MG63 (cell line): ENCODE data around the gene KCNK13. TPM values are rescaled to one million over a fixed set of nuclear protein-coding genes. Genes with fewer than 3 reads are reported as not detected.
A peak's percentile ranks its signal among the peaks of the same experiment; 100 is the strongest.

ENCODE experiments used
- DNase-seq: peaks from one replicate; pipeline ENCODE4 v3.0.0-alpha.2; 2020
- H3K27me3 ChIP-seq: fragments of 250-450 bp; sonication (Bioruptor Pico); 2 replicates; pipeline ENCODE4 v1.5.1; 2020; ENCODE audit warnings: mild to moderate bottlenecking, moderate library complexity
- H3K36me3 ChIP-seq: fragments of 250-450 bp; sonication (Bioruptor Pico); 2 replicates; pipeline ENCODE4 v1.5.1; 2020; ENCODE audit warnings: mild to moderate bottlenecking, moderate library complexity
- H3K4me3 ChIP-seq: fragments of 250-450 bp; sonication (Bioruptor Pico); 2 replicates; pipeline ENCODE4 v1.5.1; 2020; ENCODE audit warnings: mild to moderate bottlenecking, moderate library complexity
- H3K9me3 ChIP-seq: fragments of 250-450 bp; sonication (Bioruptor Pico); 2 replicates; pipeline ENCODE4 v1.5.1; 2020; ENCODE audit warnings: mild to moderate bottlenecking, moderate library complexity
- total RNA-seq: library from RNA; depleted of rRNA; stranded (reverse); fragments of >200 nt; shearing (Covaris generic); gene quantifications from 2 replicates; pipeline ENCODE4 v1.2.3, GENCODE V29; 2014; ENCODE audit warnings: low replicate concordance

The KCNK13 gene
- total RNA-seq, 1 experiment from 2014 or later: not detected

DNA sequence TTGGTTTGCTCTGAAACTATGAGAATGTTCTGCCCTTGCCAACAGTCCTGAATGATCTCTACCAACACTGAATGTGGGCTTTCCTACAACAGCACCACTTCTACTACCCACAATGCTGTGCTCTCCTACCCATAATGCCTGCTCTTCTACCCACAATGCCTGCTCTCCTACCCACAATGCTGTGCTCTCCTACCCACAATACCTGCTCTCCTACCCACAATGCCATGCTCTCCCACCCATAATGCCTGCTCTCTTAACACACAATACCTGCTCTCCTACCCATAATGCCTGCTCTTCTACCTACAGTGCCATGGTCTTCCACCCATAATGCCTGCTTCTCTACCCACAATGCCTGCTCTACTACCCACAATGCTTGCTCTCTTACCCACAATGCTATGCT lies 92.3 kb downstream of the KCNK13 start:
- no peak for DNase-seq
- no peaks in the 10 kb centered on the region for H3K9me3 ChIP-seq
- no peaks in the 10 kb centered on the region for H3K36me3 ChIP-seq
- no peak overlapping the region for H3K4me3 ChIP-seq
- no peaks in the 10 kb centered on the region for H3K27me3 ChIP-seq

DNA sequence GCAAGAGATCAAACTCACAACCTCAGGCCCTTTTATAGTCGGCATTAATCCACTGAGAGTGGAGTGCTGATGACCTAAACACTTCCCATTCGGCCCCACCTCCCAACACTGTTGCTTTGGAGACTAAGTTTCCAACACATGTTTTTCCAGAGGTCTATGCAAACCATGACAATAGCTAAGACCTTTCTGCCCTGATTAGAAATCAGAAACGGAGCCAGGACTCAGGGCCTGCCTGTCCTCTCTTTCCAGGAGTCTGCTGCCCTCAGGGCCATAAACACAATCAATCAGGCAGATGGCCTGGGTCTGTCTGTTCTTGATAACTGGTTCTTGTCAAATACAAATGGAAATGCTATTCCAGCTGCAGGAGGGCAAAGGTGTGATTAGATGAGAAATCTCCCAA lies 97.4 kb downstream of the KCNK13 start:
- DNase-seq: no peak
- Histone ChIP-seq H3K27me3 (no peaks in the 10 kb centered on the region; the same call in 1 of the 2 replicates), H3K4me3 (no peak overlapping the region), H3K36me3 (no peaks in the 10 kb centered on the region), H3K9me3 (no peaks in the 10 kb centered on the region)

DNA sequence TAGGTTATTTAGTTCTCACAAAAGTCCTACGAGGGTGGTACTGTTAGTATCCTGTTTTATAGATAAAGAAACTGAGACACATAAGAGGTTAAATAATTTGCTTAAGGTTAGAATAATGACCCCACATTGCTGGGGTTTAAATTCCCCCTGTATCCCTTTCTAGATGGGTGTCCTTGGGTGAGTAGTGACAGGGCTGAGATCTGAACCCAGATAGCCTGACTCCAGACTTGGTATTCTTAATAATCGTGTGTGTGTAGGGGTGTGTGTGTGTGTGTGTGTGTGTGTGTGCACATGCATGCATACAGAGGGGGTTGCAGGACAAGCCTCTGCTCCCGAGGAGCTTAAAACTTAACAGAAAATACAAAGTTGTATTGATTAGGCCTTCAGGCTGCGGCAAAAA lies 97.9 kb downstream of the KCNK13 start:
- Histone ChIP-seq H3K27me3 (no peaks in the 10 kb centered on the region; the same call in 1 of the 2 replicates), H3K36me3 (no peaks in the 10 kb centered on the region), H3K4me3 (no peak overlapping the region), H3K9me3 (no peaks in the 10 kb centered on the region)
- DNase-seq: no peak

DNA sequence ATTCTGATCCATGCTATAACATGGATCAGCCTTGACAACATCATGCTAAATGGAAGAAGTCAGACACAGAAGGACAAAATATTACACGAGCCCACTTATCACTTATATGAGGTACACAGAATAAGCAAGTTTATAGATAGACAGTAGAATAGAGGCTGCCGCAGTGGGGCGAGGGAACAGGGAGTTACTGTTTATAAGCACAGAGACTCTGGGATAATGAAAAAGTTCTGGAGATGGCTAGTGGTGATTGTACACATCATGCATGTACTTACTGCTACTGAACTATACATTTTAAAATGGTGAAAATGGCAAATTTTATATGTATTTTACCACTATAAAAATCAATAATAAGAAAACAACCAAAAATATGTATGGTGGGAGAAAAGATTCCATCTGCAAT lies 99.3 kb downstream of the KCNK13 start:
- Histone ChIP-seq H3K27me3 (no peaks in the 10 kb centered on the region; the same call in 1 of the 2 replicates), H3K4me3 (no peak overlapping the region), H3K9me3 (no peaks in the 10 kb centered on the region), H3K36me3 (no peaks in the 10 kb centered on the region)
- DNase-seq: no peak

DNA sequence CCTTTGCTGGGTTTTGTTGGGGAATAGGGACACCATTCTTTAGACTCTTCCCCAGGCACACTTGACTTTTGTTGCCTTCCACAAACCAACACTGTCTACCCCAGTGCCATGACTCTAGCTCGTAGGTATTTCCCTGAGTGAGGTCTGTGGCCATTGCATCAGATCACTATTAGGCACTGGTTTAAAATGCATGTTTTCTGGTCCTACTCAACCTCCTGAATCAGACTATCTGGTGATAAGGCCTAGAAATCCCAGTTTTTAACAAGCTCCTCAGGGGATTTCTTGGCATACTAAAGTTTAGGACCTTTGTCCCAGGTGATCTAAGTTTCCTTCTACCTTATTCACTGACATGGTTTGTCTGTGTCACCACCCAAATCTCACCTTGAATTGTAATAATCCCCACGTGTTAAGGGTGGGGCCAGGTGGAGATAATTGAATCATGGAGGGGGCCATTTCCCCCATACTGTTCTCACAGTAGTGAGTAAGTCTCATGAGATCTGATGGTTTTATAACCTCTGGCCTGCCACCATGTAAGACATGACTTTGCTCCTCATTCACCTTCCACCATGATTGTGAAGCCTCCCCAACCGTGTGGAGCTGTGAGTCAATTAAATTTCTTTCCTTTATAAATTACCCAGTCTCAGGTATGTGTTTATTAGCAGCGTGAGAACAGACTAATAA lies 106.8 kb downstream of the KCNK13 start:
- Histone ChIP-seq H3K27me3 (no peaks in the 10 kb centered on the region), H3K36me3 (no peaks in the 10 kb centered on the region), H3K4me3 (no peak overlapping the region), H3K9me3 (no peaks in the 10 kb centered on the region)
- DNase-seq: no peak

DNA sequence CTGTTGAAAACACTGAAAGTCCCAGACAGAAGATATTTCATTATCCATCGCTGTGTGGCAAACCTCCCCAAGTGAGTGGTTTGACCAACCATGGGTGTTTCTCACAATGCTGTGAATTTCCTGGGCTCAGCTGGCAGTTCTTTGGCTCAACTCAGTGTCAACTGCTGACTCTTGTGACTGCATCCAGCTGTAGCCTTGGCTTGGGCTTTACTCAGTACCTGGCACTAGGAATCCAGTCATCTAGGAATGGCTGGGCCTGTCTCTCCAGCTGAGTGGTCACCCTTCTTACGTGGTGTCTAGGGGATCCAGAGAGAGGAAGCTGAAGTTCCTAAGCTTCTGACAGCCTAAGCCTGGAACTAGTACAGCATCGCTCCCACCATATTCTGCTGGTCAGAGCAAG lies 113.8 kb downstream of the KCNK13 start:
- H3K36me3 ChIP-seq: no peaks in the 10 kb centered on the region
- H3K4me3 ChIP-seq: no peak overlapping the region
- H3K27me3 ChIP-seq: no peaks in the 10 kb centered on the region
- no peak for DNase-seq
- H3K9me3 ChIP-seq: no peaks in the 10 kb centered on the region

DNA sequence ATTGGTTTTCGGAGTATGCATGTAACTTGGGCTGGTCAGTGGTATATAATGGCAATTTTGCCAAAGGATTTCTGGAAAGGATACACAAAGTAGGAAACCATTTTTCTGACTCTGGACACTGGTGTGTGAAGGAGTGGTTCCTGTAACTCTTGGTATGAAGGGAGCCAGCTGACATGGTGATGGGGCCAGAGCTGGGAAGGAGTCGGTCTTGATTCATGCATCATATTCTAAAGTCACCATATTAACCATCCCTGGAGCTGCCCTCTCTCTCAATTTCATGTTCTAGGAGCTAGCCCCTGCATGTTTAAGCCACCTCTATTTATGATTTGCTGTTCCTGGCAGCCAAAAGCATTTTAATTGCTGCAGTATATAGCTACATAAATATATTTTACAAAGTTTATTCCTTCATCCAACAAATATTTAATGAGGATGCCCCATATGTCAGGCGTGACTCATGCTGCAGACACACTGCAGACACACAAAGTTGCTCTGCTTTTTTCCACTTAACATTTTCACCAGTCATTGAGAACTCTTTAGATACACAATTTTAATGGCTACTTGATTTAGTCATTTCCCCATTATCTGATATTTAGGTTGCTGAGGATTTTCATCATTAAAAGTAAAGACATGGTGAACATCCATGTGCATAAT lies 115.9 kb downstream of the KCNK13 start:
- no peaks in the 10 kb centered on the region for H3K27me3 ChIP-seq
- no peak overlapping the region for H3K4me3 ChIP-seq
- peak; percentile 28 for DNase-seq
- no peaks in the 10 kb centered on the region for H3K9me3 ChIP-seq
- H3K36me3 ChIP-seq: no peaks in the 10 kb centered on the region

DNA sequence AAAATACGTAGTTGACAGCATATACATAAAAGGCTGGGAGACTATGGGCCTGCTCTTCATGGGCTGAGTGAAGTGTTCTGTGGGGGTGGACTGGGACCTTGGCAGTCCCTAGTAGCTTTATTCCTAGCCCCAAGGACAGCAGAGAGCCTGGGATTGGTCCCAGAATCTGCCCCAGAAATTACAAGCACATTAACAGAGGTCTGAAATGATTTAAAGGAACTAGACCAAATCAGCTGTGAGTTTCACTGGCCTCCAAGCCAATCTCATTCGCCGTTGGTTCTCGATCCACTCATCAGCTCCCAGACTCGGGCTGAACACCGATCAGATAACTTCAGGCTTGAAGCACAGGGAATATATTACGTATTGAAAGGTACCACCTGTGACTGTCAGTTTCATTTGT lies 117.6 kb downstream of the KCNK13 start:
- Histone ChIP-seq H3K9me3 (no peaks in the 10 kb centered on the region), H3K36me3 (no peaks in the 10 kb centered on the region), H3K27me3 (no peaks in the 10 kb centered on the region), H3K4me3 (no peak overlapping the region)
- DNase-seq: no peak

DNA sequence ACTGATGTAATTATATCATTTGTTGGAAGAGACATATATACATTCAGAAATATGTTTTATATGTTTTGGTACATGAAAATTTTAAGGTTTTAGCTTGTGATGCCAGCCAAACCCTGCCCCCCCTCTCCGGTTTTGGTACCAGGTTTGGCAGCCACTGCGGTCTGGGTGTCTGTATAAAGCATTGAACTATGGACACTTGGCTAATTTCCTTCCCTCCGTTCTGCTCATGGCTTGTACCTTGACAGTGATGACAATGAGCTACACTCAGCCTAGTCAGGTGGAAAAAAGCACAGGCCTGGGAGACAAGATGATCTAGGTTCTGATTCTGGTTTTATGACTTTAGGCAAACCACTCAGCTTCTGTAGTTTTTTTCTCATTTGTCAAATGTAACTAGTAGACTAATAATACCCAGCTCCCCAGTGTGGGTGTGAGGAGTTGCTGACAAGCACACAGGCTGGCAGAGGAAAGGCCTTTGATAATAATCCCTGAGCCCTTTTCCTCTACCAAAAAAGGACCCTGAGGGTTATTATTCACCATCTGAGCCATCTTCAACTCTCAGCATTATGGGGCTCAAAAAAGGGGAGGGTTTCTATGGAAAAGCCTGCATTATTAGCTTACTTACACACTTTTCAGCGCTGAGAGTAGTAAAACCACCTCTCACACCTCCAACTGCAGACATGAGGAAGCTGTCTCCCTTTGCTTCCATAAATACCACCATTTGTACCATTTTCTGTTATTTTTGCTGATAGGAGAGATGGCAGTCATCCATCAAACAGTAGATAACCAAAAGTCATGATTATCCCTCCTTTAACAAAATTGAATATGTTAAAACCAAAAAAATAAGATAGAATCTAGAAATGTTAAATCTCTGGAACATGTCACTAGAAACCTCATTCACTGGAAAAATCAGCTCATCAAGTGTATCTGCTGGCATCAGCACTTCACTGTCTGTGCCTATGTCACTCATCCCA lies 118.3 kb downstream of the KCNK13 start:
- H3K27me3 ChIP-seq: no peaks in the 10 kb centered on the region
- no peak overlapping the region for H3K4me3 ChIP-seq
- DNase-seq: no peak
- no peaks in the 10 kb centered on the region for H3K36me3 ChIP-seq
- no peaks in the 10 kb centered on the region for H3K9me3 ChIP-seq

DNA sequence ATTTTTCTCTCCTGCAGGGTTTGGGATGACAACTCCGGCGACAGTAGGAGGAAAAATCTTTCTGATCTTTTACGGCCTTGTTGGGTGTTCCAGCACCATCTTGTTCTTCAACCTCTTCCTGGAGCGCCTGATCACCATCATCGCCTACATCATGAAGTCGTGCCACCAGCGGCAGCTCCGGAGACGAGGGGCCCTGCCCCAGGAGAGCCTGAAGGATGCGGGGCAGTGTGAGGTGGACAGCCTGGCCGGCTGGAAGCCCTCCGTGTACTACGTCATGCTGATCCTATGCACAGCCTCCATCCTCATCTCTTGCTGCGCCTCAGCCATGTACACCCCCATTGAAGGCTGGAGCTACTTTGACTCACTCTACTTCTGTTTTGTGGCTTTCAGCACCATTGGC lies 122.3 kb downstream of the KCNK13 start:
- DNase-seq: no peak
- H3K27me3 ChIP-seq: no peaks in the 10 kb centered on the region
- no peaks in the 10 kb centered on the region for H3K36me3 ChIP-seq
- H3K4me3 ChIP-seq: no peak overlapping the region
- H3K9me3 ChIP-seq: no peaks in the 10 kb centered on the region

DNA sequence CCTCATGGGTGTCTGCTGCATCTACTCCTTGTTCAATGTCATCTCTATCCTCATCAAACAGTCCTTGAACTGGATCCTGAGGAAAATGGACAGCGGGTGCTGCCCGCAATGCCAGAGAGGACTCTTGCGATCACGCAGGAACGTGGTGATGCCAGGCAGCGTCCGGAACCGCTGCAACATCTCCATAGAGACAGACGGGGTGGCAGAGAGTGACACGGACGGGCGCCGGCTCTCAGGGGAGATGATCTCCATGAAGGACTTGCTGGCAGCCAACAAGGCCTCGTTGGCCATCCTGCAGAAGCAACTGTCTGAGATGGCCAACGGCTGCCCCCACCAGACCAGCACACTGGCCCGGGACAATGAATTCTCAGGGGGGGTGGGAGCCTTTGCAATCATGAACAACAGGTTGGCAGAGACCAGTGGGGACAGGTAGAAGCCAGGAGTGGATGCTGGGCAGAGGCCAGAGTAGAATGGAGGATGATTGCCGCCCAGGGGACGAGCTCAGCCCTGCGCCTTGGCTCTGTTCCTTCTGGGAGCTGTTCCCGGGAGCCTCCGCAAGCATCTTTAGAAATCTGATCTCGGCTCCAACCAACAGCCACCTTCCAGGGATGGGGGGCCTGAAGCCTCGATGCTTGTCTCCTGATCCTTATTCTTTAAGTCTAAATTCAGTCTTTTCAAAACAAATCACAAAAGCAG lies 122.9 kb downstream of the KCNK13 start:
- no peak overlapping the region for H3K4me3 ChIP-seq
- no peaks in the 10 kb centered on the region for H3K27me3 ChIP-seq
- no peak for DNase-seq
- H3K9me3 ChIP-seq: no peaks in the 10 kb centered on the region
- H3K36me3 ChIP-seq: no peaks in the 10 kb centered on the region

DNA sequence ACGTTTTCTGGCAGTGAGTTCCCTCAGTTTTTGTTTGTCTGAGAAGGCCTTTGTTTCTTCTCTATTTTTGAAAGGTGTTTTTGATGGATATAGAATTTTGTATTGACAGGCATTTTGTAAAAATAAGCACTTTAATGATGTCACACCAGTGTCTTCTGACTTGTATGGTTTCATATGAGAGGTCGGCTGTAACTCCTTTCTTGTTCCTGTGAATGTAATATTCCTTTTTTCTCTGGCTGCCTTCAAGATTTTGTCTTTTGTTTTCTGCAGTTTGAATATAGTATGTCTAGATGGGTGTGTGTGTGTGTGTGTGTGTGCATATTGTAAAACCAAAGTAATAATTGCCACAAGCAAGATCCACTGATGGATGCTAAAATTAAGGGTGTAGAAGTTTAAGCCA lies 126.8 kb downstream of the KCNK13 start:
- DNase-seq: no peak
- no peaks in the 10 kb centered on the region for H3K9me3 ChIP-seq
- no peaks in the 10 kb centered on the region for H3K27me3 ChIP-seq
- H3K36me3 ChIP-seq: no peaks in the 10 kb centered on the region
- H3K4me3 ChIP-seq: no peak overlapping the region

DNA sequence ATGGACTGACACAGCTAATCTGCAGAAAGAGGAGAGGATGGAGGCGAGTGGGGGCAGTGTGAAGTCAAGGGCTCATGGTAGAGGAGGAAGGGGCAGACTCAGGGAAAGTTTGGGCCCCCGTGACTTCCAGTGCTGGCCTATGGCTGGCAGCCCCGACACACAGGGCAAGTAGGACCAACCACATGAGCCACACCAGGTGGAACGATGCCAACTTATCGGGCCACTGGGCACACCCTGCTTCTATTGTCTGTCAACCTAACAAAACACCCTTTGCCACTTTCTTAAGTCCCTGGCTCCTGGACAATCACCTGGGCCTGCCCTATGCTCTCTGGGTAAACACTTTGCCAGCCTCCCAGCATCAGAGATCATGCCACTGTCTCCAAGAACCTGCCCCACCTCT lies 129.4 kb downstream of the KCNK13 start:
- no peak overlapping the region for H3K4me3 ChIP-seq

DNA sequence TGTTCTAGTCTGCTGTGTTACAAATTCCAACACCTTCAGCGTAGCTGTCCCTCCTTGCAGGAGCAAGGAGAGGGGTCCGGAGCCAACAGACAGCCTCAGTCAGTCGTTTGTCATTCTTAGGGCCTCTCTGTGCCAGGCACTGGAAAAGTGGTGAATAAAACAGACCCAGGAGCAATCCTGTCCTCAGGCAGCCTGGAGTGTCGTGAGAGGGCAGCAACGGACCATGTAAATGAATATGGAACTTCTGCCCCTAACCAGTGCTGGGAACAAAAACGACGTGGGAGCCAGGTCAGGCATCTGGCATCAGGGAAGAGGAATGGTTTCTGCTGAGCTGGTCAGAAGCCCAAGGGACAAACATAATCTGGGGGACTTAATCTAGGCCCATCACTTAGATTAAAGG lies 129.8 kb downstream of the KCNK13 start:
- Histone ChIP-seq H3K27me3 (no peaks in the 10 kb centered on the region), H3K9me3 (no peaks in the 10 kb centered on the region), H3K36me3 (no peaks in the 10 kb centered on the region), H3K4me3 (no peak overlapping the region)
- DNase-seq: no peak

More for the DNA sequence above, 129.4 kb downstream of the KCNK13 start:
- no peaks in the 10 kb centered on the region for H3K27me3 ChIP-seq
- no peaks in the 10 kb centered on the region for H3K36me3 ChIP-seq
- H3K9me3 ChIP-seq: no peaks in the 10 kb centered on the region
- DNase-seq: no peak

DNA sequence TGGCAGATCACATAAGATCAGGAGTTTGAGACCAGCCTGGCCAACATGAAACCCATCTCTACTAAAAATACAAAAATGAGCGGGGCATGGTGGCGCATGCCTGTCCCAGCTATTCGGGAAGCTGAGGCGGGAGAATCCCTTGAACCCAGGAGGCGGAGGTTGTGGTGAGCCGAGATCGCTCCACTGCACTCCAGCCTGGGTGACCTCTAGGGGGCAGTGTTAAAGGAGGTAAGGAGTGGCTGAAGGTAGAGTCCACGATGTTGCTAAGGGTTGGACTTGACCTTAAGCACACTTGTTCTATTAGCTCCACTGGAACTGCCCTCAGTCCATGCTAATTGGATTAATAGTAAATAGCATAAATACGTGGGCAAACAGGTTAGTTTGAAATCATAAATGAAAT lies 132.1 kb downstream of the KCNK13 start:
- no peaks in the 10 kb centered on the region for H3K36me3 ChIP-seq
- no peaks in the 10 kb centered on the region for H3K27me3 ChIP-seq
- H3K4me3 ChIP-seq: no peak overlapping the region
- DNase-seq: no peak
- H3K9me3 ChIP-seq: no peaks in the 10 kb centered on the region

DNA sequence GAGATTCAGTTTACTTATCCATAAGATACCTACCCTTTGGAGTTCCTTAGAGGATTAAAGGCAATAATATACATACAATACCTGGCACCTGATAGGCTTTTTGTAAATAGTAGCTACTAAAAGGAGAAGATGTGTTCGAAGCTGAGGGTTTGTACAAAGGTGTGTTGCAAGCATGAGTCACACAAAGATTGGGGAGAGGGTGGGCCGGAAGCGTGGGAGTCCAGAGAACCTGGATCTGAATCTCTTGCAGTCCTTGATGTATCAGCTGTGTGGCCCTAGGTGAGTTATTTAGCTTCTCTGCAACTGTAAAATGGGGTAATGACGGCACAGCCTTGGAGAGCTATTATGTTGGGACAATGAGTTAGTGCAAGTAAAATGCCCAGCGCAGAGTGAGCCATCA lies 132.9 kb downstream of the KCNK13 start:
- H3K36me3 ChIP-seq: no peaks in the 10 kb centered on the region
- no peaks in the 10 kb centered on the region for H3K27me3 ChIP-seq
- no peaks in the 10 kb centered on the region for H3K9me3 ChIP-seq
- no peak overlapping the region for H3K4me3 ChIP-seq
- DNase-seq: no peak

DNA sequence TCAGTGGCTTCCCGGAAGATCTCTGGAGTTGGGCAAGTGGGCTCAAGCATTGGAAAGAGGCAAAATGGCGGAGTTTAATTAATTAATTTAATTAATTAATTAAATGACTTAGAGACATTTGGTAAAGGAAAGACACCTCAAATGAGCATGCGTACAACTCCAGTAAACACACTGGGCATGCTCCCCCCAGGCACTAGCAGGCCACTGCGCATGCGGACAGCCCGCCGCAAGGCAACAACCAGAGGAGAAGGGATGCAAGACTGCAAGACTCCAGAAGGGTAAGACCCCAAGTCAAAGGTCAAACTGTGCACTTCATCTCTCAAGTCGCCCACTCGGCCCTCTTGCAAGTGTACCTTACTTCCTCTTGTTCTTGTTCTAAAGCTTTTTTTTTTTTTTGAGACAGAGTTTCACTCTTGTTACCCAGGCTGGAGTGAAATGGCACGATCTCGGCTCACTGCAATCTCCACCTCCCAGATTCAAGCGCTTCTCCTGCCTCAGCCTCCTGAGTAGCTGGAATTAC lies 136.8 kb downstream of the KCNK13 start:
- no peak for DNase-seq
- H3K4me3 ChIP-seq: no peak overlapping the region
- H3K27me3 ChIP-seq: no peaks in the 10 kb centered on the region
- H3K9me3 ChIP-seq: no peaks in the 10 kb centered on the region
- H3K36me3 ChIP-seq: no peaks in the 10 kb centered on the region
